Upper lobe of left lung (tissue), 6 donors: ENCODE results near the gene MTMR12. TPM values are rescaled to one million over a fixed set of nuclear protein-coding genes. Genes with fewer than 3 reads are reported as not detected.

ENCODE experiments used
- ATAC-seq, 2 donors: fragments of 200-7000 bp; cut with Tn5 transposase; one replicate each; pipeline ENCODE4 v1.9.1; 2022; ENCODE audit warnings: mild to moderate bottlenecking in 2 of 2, moderate library complexity in 2 of 2; ENCODE audit not compliant: low FRiP score in 2 of 2
- DNase-seq, 2 donors: peaks; one replicate each; pipeline ENCODE4 v3.0.0-alpha.2; 2019 to 2020
- H3K27ac ChIP-seq, 4 donors: fragments of 200-600 bp; sonication (generic); one replicate each; pipeline ENCODE4 v1.5.1; 2016 to 2019
- H3K27me3 ChIP-seq, 4 donors: fragments of 200-600 bp; sonication (generic); one replicate each; pipeline ENCODE4 v1.5.1; 2017 to 2019
- H3K36me3 ChIP-seq, 4 donors: fragments of 200-600 bp; sonication (generic); one replicate each; pipeline ENCODE4 v1.5.1; 2016 to 2019
- H3K4me1 ChIP-seq, 4 donors: fragments of 200-600 bp; sonication (generic); one replicate each; pipeline ENCODE4 v1.5.1; 2018 to 2019
- H3K4me3 ChIP-seq, 4 donors: fragments of 200-600 bp; sonication (generic); one replicate each; pipeline ENCODE4 v1.5.1; 2017 to 2019; ENCODE audit warnings: mild to moderate bottlenecking in 2 of 4, moderate library complexity in 1 of 4
- H3K9me3 ChIP-seq, 4 donors: fragments of 200-600 bp; sonication (generic); one replicate each; pipeline ENCODE4 v1.5.1; 2018 to 2019
- CTCF ChIP-seq, 6 experiments: fragments of 450-650 bp in 4 of 6; fragments of 200-600 bp in 2 of 6; sonication (generic) in 2 of 6; IDR thresholded peaks; one replicate each; pipeline ENCODE4 v1.5.1; 2016 to 2019; ENCODE audit warnings: antibody characterized with exemption in 6 of 6
- EP300 ChIP-seq, 4 donors: sonication (generic); formaldehyde crosslinking; IDR thresholded peaks; one replicate each; pipeline ENCODE4 v1.5.1; 2017; ENCODE audit warnings: antibody characterized with exemption in 4 of 4, control low read depth in 2 of 4
- POLR2A ChIP-seq, 4 donors: fragments of 450-650 bp; IDR thresholded peaks; one replicate each; pipeline ENCODE4 v1.5.1; 2016 to 2017; ENCODE audit warnings: antibody characterized with exemption in 4 of 4, mild to moderate bottlenecking in 2 of 4
- POLR2AphosphoS5 ChIP-seq, 2 donors: sonication (generic); formaldehyde crosslinking; IDR thresholded peaks; one replicate each; pipeline ENCODE4 v1.5.1; 2017; ENCODE audit warnings: antibody characterized with exemption in 2 of 2
- WGBS, 2 donors: methylation state at CpG; one replicate each; pipeline ENCODE4 v1.1.5; 2017 to 2018; 5-methylcytosine and 5-hydroxymethylcytosine counted together
- total RNA-seq, 6 donors: library from RNA; depleted of rRNA in 4 of 6; stranded (reverse); fragments of >200 nt in 4 of 6; gene quantifications; one replicate each; pipeline versions ENCODE4 v1.1.0 to v1.2.1, GENCODE V29; 2016 to 2021
- donor health status: DM: no; HTN: no; CAD: no; lungs with moderate emphysema.
- donor health status: DM: no; HTN: yes; CAD: no; lungs with severe emphysema.

MTMR12 gene
- total RNA-seq, 6 donors from 2014 or later = 27.2 to 50.8 (median 35.5) TPM

GRCh38 chr5:32254881-32255539, 57.7 kb downstream of the MTMR12 start:
- peaks cover 0 to 13% (median 3%) of the 10 kb centered on the region in 4 donors for H3K4me1 ChIP-seq
- H3K36me3 ChIP-seq = peaks cover 5 to 76% (median 24%) of the 10 kb centered on the region in 4 donors
- H3K27me3 ChIP-seq = no peaks in the 10 kb centered on the region
- no peak overlapping the region for H3K4me3 ChIP-seq
- H3K9me3 ChIP-seq = no peaks in the 10 kb centered on the region
- 71 to 73% methylated on average over 5 of the region's 5 CpGs for WGBS, 2 donors
- DNase-seq = no peak
- no peak overlapping the region for H3K27ac ChIP-seq
- peak in 1 of 2 donors; percentile 39 for ATAC-seq
- TF ChIP-seq CTCF (IDR thresholded peaks at IDR 0.05) (no peak), EP300 (IDR thresholded peaks at IDR 0.05) (no peak), POLR2AphosphoS5 (IDR thresholded peaks at IDR 0.05) (no peak), POLR2A (IDR thresholded peaks at IDR 0.05) (no peak)

GRCh38 chr5:32251871-32252458, 60.8 kb downstream of the MTMR12 start:
- peaks cover 0 to 13% (median 3%) of the 10 kb centered on the region in 4 donors for H3K4me1 ChIP-seq
- ATAC-seq (no peak), DNase-seq (no peak)
- no peak overlapping the region for H3K4me3 ChIP-seq
- no peak overlapping the region for H3K27ac ChIP-seq
- no peak for TF ChIP-seq POLR2A (IDR thresholded peaks at IDR 0.05)
- no peak for TF ChIP-seq CTCF (IDR thresholded peaks at IDR 0.05)
- TF ChIP-seq EP300 (IDR thresholded peaks at IDR 0.05) = no peak
- no peak for TF ChIP-seq POLR2AphosphoS5 (IDR thresholded peaks at IDR 0.05)
- peaks cover 8 to 81% (median 41%) of the 10 kb centered on the region in 4 donors for H3K36me3 ChIP-seq
- H3K9me3 ChIP-seq = no peaks in the 10 kb centered on the region
- no peaks in the 10 kb centered on the region for H3K27me3 ChIP-seq
- WGBS, 2 donors = 93% methylated on average over 8 of the region's 8 CpGs

- Histone ChIP-seq H3K27me3 (no peaks in the 10 kb centered on the region), H3K9me3 (no peaks in the 10 kb centered on the region), H3K4me1 (no peaks in the 10 kb centered on the region), H3K4me3 (no peak overlapping the region), H3K27ac (no peak overlapping the region), H3K36me3 (peaks cover 8 to 85% (median 54%) of the 10 kb centered on the region in 4 donors)
- no peak for ATAC-seq
- no peak for TF ChIP-seq POLR2AphosphoS5 (IDR thresholded peaks at IDR 0.05)
- TF ChIP-seq EP300 (IDR thresholded peaks at IDR 0.05) = no peak
- TF ChIP-seq CTCF (IDR thresholded peaks at IDR 0.05) = no peak
- TF ChIP-seq POLR2A (IDR thresholded peaks at IDR 0.05) = no peak
- no peak for DNase-seq
- WGBS, 2 donors = 78 to 84% methylated on average over 2 of the region's 2 CpGs
Measured at GRCh38 chr5:32249668-32250067, 63.1 kb downstream of the MTMR12 start.

GRCh38 chr5:32245742-32246141, 67.0 kb downstream of the MTMR12 start:
- no peaks in the 10 kb centered on the region for H3K4me1 ChIP-seq
- H3K9me3 ChIP-seq = no peaks in the 10 kb centered on the region
- no peak for ATAC-seq
- 100% methylated on average over 1 of the region's 1 CpG for WGBS, 2 donors
- TF ChIP-seq CTCF (IDR thresholded peaks at IDR 0.05) (no peak), POLR2AphosphoS5 (IDR thresholded peaks at IDR 0.05) (no peak), EP300 (IDR thresholded peaks at IDR 0.05) (no peak), POLR2A (IDR thresholded peaks at IDR 0.05) (no peak)
- peaks cover 11 to 92% (median 50%) of the 10 kb centered on the region in 4 donors for H3K36me3 ChIP-seq
- H3K4me3 ChIP-seq = no peak overlapping the region
- H3K27ac ChIP-seq = no peak overlapping the region
- no peaks in the 10 kb centered on the region for H3K27me3 ChIP-seq
- no peak for DNase-seq
